Measurements from ENCODE around the gene PKHD1.

DNA sequence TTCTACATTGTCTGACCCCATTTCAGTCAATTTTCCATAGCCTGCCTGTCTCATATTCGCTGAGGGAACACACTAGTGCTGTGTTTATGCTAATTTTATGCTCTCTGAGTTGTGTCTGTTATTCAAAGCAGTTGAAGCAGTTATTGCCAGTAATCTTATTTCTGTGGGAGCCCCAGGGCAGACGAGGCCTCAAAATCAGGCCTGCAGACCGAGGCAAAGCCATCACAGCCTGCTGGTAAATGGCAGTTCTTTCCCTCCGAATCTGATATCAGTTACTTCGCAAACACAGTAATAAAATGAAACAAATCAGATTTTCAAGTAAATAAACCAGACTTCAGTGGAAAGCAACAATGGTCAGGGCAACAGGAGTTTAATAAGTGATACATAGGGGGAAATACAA, 508.4 kb downstream of the PKHD1 start:
- TF ChIP-seq CTCF (conservative IDR thresholded peaks at IDR 0.05; ENCODE audit: low read depth, low read length) (no peak), EZH2 (IDR thresholded peaks at IDR 0.05; ENCODE audit: borderline replicate concordance, low read depth, low read length, poor library complexity, severe bottlenecking) (no peak)
